Measurements from ENCODE around the gene EEF1AKMT3.
"Not testable (repeated sequence)": the region's sequence is repeated elsewhere in the genome, so short reads cannot be mapped to it uniquely, and the experiment has no call there.

Gene EEF1AKMT3

DNA sequence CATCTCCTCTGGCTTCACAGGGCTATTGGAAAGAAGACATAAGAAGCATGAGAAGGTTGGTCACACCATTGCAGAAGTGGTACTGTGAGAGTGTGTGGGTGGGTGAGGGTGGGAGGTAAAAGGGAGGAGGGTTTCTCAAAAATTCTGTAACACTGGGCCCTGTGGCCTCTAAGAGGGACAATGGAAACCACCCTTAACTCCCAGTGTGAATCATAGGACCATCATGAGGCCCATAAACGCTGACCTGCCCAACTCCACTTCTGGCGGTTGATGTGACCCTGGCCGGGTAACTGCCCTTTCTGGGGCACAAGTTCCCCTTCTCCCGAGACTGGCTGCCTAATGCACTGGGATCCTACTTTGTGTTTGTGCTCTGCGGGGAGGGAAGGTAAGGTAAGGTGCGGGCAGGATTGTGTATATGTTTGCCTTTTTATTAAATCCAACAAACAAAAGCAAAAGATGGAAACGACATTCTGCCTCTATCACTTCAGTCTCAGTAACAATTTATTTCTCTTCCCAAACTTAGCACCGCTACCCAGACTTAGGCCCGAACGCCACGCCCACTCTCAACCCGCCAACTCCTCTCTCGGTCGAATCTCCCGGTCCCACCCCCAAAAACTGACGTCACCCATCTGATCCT lies 1.1 kb upstream of the EEF1AKMT3 start:
- H3K27ac ChIP-seq = peak overlapping the region; percentile 98
- TF ChIP-seq, protein P1, sequence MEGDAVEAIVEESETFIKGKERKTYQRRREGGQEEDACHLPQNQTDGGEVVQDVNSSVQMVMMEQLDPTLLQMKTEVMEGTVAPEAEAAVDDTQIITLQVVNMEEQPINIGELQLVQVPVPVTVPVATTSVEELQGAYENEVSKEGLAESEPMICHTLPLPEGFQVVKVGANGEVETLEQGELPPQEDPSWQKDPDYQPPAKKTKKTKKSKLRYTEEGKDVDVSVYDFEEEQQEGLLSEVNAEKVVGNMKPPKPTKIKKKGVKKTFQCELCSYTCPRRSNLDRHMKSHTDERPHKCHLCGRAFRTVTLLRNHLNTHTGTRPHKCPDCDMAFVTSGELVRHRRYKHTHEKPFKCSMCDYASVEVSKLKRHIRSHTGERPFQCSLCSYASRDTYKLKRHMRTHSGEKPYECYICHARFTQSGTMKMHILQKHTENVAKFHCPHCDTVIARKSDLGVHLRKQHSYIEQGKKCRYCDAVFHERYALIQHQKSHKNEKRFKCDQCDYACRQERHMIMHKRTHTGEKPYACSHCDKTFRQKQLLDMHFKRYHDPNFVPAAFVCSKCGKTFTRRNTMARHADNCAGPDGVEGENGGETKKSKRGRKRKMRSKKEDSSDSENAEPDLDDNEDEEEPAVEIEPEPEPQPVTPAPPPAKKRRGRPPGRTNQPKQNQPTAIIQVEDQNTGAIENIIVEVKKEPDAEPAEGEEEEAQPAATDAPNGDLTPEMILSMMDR (conservative IDR thresholded peaks at IDR 0.05) = no peak

DNA sequence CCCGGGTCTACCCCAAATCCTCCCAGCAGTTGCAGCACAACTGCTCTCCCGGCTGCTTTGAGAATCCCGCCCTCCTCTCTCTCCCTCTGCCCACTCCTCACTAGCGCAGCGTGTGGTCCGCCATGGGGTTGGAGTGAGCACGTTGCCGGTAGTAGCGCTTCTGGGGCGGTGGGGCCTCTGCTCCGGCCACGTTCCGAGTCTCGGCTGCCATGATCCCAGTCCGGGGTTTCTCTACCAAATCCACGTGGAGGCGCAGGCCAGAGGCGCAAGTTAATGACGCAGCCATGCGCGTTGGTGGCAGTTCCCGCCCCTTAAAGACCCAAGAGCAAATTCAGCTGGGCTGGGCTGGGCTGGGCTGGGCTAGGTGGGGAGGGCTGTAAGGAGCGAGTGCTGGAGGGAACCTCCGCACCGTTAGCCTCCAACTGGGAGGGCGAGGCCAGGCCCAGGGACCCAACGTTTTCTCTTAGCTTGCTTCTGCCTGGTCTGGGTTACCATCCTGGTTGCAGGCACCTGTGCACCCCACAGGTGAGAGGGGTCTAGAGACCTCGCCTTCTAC lies 463 bp upstream of the EEF1AKMT3 start, which contains the start of gene METTL1:
Gene METTL1 (minus strand): TSS at position 233 of the 556 bp plus-strand sequence. CDS start 22 bp downstream, at position 211.
- TF ChIP-seq, protein P1 (conservative IDR thresholded peaks at IDR 0.05) = no peak
- peak within 1 kb of the TSS; percentile 98 for H3K27ac ChIP-seq

DNA sequence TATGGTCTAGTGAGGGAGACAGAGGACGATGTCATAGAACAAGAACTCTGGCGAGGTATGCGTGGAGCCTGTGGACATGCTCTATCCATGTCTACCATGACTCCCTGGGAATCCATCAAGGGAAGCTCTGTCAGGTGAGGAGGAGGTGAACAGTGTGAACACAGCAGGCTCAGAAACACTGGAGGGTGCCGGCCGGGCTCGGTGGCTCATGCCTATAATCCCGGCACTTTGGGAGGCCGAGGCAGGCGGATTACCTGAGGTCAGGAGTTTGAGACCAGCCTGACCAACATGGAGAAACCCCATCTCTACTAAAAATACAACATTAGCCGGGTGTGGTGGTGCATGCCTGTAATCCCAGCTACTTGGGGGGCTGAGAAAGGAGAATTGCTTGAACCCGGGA lies 2.2 kb downstream of the EEF1AKMT3 start:
- H3K27ac ChIP-seq = not testable (repeated sequence)

DNA sequence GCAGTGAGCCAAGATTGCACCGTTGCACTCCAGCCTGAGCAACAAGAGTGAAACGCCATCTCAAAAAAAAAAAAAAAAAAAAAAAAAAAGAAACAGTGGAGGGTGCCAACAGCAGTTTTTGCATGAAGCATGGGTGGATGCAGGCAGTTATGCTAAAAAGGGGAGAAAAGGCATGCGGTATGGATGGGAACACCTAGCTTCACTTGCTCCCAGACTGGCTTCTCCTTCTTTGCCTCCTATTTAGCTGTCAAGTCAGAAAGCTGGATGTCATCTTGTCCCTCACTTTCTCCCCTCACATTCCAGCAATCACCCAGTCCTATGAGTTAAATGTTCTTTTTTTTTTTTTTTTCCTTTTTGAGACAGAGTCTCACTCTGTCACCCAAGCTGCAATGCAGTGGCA lies 2.6 kb downstream of the EEF1AKMT3 start:
- TF ChIP-seq, protein P1 (conservative IDR thresholded peaks at IDR 0.05) = no peak

DNA sequence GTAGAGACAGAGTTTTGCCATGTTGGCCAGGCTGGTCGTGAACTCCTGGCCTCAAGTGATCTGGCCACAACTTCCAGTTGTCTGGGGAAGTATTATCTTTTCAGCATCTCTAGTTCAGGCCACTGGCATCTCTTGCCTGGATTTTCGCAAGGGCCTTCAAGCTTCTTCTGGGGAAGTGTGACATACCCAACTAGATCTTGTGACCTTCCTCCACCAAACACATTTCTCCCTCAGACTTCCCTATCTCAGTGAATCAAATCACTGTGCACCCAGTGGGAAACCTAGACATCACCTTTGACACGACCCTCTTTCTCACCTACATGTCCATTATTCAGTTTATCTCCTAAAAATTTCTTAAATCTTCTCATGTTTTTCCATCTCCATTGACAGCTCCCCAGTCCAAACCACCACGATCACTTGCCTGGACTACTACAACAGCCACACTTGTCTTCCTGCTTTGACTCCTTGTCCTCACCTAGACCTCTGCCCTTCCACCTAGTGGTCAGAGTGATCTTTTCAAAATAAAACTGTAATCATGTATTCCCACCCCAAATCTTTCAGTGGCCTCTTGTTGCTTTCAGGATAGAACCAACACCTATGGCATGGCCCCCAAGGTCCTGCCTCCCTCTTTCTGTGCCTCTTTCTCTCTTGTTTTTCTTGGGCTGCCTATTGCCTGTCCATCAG lies 3.3 kb downstream of the EEF1AKMT3 start:
- TF ChIP-seq, protein P1 (conservative IDR thresholded peaks at IDR 0.05) = no peak
- H3K27ac ChIP-seq = no peak overlapping the region

More for the DNA sequence above, 2.6 kb downstream of the EEF1AKMT3 start:
- H3K27ac ChIP-seq = no peak overlapping the region

DNA sequence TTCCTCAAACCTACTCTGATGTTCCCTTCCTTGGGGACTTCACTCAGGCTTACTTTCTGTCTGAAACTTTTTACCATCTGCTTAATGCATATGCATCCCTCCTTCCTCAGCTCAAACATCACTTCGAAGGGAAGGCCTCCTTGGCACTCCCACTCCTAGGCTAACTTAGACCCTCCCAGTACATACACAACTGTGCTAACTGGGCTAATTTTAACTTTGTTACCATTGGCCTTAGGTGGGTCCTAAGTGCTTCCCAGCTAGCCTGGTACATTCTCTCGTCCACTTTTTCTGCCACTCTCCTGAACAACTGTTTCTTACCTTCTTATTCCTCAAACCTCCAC lies 3.8 kb downstream of the EEF1AKMT3 start:
- TF ChIP-seq, protein P1 (conservative IDR thresholded peaks at IDR 0.05) = no peak
- no peak overlapping the region for H3K27ac ChIP-seq

DNA sequence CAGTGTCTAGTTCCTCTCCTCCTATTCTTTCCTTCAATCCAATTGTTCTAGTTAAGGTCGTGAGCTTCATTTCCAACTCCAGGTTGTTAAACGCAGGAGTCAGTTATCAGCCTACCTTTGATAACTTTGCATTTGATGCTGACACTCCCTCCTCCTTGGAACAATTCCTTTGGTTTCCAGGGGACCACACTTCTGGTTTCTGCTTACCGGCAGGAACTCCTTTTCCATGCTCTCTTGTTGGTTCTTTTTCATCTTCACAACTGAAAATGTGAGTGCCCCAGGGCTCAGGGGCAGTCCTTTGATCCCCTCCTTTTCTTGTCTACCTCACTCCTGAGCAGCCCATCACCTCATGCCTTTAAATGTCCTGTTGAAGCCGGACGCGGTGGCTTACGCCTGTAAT lies 5.0 kb downstream of the EEF1AKMT3 start:
- TF ChIP-seq, protein P1 (conservative IDR thresholded peaks at IDR 0.05) = no peak
- no peak overlapping the region for H3K27ac ChIP-seq

DNA sequence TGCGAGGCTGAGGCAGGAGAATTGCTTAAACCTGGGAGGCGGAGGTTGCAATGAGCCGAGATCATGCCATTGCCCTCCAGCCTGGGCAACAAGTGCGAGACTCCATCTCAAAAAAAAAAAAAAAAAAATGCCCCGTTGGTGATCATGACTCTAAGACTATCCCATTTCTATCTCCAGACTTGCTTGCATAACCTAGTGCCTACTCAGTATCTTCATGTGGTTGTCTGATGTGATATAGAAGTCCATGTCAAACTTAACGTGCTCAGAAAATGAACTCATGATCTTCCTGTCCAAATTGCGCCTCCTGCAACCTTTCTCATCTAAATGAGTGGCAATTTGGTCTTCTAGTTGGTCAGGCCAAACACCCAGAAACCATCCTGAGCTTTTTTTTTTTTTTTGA lies 5.5 kb downstream of the EEF1AKMT3 start:
- no peak overlapping the region for H3K27ac ChIP-seq
- TF ChIP-seq, protein P1 (conservative IDR thresholded peaks at IDR 0.05) = no peak
